Activated CD8-positive, alpha-beta memory T cell treated with anti-CD3 and anti-CD28 coated beads for 48 hours (primary cell): Measurements from ENCODE around the gene PPP2R2B.
"Not testable (repeated sequence)": the region's sequence is repeated elsewhere in the genome, so short reads cannot be mapped to it uniquely, and the experiment has no call there.

Experiments
- DNase-seq, 3 experiments: peaks; one replicate each; pipeline ENCODE4 v3.0.0-alpha.2; 2020; ENCODE audit warnings: low read depth in 2 of 3, low spot score in 2 of 3

The PPP2R2B gene

GRCh38 chr5:146748533-146748932, 130.0 kb downstream of the PPP2R2B start:
- DNase-seq, result no peak

DNA sequence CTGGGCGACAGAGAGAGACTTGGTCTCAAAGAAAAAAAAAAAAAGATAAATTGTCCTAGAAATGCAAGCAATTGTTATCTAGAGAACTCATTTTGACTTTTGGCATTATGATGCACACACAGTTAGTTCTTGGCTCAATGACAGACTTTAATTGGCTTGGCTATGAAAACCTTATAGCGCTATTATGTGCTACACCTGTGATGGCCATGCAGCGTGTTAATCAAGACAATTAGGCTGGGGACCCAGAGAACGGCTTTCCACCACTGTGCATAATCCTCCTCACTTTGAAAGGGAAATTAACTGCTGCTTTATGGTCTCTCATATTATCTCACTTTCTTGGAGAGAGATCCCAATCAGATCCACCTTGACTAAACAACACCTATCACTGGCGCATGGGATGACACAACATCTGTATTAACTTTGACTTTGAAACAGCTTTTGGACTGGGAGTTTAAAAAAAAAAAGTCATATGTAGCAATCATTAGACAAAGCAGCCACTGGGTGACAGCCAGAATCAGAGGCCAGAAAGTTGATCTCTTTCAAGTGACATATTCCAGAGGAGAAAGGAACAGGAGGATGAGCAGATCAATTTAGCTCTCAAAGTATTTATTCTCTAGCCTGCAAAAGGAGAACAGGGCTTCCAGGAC, 132.5 kb downstream of the PPP2R2B start:
- DNase-seq, result no peak

GRCh38 chr5:146744068-146744745, 134.3 kb downstream of the PPP2R2B start:
- DNase-seq, result no peak

- DNase-seq, result no peak
Observed at GRCh38 chr5:146734936-146735577, 143.5 kb downstream of the PPP2R2B start.

DNA sequence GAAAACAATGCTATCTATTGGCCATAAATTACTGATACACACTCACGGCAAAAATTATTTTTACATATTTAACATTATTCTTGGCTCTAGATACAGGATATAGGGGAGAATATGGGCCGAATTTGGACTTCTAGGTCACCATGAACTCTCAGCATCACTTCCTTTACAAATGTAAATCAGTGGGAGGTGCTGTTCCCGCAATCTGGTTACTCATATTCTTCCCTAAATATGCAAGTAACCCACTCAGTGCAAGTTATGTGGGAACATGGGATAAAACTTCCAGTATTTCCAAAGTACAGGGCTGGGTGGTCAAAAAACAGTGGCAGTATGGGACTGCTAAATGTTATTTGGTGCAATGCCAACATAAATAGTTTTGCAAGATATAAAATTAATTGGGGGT, 145.6 kb downstream of the PPP2R2B start:
- DNase-seq, result no peak

GRCh38 chr5:146731909-146732659, 146.5 kb downstream of the PPP2R2B start:
- DNase-seq, result no peak

- not testable (repeated sequence) for DNase-seq
Observed at GRCh38 chr5:146728746-146729145, 149.8 kb downstream of the PPP2R2B start.

DNA sequence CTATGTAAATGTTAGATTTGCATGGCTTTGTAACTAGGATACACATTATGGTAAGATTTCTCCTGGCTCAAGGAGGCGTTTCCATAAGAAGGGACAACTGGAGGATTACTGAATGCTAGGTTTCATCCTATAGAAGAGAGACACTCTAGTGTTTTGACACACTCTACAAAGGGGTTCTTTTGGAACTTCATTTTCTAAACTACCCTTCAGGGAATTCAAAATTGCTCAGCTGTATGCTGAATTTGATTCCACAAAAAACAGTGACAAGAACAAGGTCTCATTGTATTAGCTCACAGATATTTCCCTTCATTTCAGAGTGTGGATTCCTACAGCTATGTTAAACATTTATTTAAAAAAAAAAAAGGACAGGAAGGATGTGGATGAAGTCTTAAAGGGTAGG, 151.7 kb downstream of the PPP2R2B start:
- no peak for DNase-seq

GRCh38 chr5:146726020-146726419, 152.5 kb downstream of the PPP2R2B start:
- no peak for DNase-seq

- DNase-seq, result no peak
Observed at GRCh38 chr5:146725025-146725424, 153.5 kb downstream of the PPP2R2B start.

GRCh38 chr5:146722361-146722779, 156.2 kb downstream of the PPP2R2B start:
- no peak for DNase-seq

DNA sequence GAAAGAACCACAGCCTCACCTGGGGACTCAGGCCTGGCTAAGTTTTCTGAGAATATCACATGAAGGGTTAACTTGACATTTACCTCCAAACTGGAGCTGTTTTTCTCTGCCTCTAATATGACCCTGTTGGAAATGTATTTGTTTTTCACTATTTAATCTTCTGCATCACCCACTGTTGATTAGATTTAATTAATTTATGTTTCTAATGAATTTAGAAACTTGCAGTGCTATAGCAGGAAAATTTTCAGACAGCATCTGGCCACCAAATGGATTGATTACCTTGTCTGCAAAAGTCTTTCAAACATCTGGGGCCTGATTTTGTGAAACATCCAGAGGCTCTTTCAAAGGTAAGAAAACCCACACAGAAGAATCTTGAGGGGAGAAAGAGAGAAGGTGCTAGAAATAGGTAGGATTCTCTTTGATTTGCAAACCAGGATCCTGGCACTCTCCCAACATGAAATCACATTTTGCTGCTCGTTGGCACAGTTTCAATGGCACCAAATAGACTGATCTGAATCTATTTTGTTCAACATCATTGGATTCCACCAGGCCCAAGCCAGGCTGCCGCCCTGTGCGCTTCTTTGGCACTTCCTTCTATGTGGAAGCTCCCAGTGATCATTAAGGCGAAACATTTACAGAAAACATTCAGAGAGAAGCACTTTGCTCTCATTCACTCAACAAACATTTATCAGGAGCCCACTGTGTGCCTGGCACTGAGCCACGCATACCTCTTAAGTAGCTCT, 157.3 kb downstream of the PPP2R2B start:
- DNase-seq, result no peak

- no peak for DNase-seq
Observed at GRCh38 chr5:146720107-146720506, 158.4 kb downstream of the PPP2R2B start.

GRCh38 chr5:146719179-146719578, 159.4 kb downstream of the PPP2R2B start:
- no peak for DNase-seq

DNA sequence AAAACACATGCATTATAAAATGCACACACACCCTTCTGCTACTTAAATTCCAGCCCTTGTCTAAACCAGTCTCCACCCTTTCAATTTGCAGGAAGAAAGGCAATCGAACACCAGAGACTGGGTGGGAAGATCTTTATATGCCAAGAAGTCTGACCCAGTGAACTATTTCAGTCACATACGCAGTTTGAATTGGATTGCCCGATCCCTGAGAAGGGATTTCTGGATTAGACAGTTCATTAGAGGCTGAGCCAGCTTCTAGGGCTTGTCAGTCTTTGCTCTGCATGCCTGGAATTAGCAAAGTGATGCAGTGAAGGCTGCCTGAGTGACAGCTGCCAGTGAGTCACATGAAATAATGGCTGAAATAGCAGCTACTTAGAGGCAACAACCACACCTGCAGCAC, 159.9 kb downstream of the PPP2R2B start:
- no peak for DNase-seq

GRCh38 chr5:146717951-146718350, 160.6 kb downstream of the PPP2R2B start:
- DNase-seq, result no peak

- DNase-seq, result no peak
Observed at GRCh38 chr5:146716636-146717035, 161.9 kb downstream of the PPP2R2B start.

DNA sequence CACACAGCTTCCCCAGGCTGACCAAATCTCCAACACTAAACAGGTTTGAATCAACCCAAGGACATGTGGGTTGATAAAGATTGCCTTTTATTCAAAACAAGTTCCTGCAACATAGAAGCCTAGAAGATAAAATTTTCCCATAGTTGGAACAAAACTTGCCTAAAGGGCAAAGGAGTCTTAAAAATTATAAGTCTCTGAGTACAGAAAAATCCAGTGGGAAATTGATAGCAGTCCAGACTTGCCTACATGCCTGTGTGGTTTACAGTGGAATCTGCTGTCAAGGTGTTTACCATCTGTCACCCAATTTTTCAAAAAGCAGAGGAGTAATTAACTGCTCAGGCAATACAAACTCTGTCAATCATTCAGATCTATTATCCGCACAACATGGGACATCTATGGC, 168.2 kb downstream of the PPP2R2B start:
- DNase-seq, result no peak

- DNase-seq, result no peak
Observed at GRCh38 chr5:146707316-146707715, 171.2 kb downstream of the PPP2R2B start.

DNA sequence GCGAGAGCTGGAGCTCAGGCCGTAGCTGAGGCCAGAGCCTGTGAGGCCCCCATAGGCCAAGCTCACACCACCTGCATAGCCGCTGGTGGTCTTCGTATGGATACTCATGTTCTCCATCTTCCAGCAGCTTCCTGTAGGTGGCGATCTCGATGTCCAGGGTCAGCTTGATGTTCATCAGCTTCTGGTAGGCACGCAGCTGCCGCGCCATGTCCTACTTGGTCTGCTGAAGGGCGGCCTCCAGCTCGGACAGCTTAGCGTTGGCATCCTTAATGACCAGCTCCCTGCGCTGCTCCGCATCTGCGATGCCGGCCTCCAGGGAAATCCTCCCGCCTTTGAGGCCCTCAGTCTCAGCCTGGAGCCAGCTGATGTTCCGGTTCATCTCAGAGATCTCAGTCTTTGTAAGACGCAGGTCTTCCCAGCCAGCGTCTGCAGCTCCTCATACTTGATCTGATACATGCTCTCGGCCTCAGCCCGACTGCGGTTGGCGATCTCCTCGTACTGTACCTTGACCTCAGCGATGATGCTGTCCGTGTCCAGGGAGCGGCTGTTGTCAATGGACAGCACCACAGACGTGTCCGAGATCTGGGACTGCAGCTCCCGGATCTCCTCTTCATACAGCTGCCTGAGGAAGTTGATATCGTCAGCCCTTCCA, 172.1 kb downstream of the PPP2R2B start:
- DNase-seq, result no peak
